NCI-H187 treated with DMSO at 0.1 percent for 48 hours (cell line): ENCODE measurements around the gene RIC8A.
"Not testable (repeated sequence)": the region's sequence is repeated elsewhere in the genome, so short reads cannot be mapped to it uniquely, and the experiment has no call there.

Source experiments
- DNase-seq: peaks from one replicate; lab custom pipeline; 2025; lab: John Stamatoyannopoulos, UW

RIC8A gene

DNA sequence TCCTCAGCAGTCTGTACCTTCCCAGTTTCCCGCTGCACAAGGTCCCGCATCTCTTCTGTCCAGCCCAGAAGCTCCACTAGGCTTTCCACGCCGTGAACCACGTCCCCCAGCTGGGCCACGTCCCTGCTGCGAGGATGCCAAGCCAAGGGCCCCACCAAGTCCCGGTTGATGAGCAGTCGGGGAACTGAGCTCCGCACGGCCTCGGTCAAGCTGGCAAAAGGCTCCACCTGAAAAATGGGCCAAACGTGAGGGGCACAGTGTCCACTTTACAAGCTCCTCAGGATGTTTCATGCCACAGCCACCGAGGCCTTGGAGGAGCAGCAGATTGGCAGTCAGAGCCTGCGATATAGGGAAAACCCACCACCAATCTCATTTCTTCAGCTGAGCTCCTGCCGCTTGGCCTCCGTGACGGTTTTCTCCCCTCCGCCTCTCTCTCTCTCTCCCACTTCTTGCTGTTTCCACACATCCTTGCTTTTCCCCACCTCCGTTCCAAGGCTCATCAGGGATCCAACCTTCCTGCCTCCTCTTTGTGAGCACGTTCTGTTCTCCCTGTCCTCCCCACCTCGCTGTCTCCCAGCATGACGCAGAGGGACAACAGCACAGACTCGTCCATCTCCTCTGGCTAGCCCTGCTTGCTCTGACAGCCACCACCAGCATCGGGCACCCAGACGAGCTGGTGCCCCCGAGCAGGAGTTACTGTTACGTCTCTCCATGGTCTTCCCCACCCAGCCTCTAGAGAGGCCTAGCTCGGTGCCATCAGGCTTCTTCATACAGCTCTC, 11.5 kb downstream of the RIC8A start:
- no peak for DNase-seq

DNA sequence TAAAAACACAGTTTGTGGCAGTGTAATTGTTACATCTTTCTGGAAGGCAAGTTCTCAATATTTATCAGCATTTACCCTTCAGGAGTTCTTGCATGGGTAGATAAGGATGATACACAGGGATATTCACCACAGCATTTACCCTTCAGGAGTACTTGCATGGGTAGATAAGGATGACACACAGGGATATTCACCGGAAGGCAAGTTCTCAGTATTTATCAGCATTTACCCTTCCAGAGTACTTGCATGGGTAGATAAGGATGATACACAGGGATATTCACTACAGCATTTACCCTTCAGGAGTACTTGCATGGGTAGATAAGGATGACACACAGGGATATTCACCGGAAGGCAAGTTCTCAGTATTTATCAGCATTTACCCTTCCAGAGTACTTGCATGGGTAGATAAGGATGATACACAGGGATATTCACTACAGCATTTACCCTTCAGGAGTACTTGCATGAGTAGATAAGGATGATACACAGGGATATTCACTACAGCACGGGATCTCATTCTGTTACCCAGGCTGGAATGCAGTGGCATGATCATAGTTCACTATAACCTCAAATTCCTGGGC, 13.2 kb downstream of the RIC8A start:
- DNase-seq, result not testable (repeated sequence)

DNA sequence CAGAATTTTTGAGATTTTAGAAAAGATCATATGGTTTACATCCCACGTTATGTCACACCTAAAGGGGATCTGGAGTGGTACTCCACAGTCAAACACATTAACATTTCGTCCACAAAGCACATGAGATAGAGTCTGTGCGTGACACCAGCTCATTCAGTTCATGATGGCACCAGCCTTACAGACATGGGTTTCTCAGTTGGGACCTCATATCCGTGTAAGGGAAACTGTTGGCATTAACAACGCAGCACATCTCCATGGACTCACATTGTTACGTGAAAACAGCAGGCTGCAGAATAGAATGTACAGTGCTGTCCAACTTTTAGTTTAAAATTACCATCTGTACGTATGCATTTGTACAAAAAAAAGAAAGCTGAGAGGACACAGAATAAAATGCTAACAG, 14.0 kb downstream of the RIC8A start:
- no peak for DNase-seq

DNA sequence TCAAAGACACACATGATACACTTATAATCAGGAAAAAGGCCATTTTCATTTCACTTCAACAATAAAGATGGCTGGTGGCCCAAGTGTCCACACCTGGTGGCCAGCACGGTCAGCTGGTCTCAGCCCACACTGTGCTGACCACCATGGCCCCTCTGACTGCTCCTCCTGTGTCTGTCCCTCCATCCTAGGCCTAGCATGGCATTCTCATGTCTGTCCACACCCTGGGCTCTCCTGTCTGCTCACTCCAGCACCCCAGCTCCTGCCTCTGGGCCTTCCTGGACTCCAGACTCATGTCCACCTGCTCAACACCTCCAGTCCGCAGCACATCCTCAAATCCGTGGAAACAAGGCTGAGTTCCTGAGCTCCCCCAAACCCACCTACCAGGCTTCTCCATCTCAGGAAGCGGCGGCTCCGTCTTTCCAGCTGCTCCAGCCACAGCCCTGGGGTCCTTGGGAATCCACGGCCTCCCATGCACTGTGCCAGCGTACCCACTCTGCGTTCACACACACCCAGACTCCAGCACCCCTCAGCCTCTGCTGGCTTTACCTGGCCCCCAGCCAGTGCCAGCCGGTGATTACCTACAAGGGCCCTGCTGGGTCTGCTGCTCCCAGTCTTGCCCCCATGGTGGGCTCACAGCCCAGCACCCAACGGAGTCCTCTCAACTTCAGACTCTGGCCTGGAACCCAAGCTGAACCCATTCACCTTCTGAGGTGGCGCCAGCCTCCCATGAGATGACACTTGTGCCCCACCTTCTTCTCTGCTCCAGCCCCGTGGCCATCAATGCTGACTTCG, 14.7 kb downstream of the RIC8A start:
- no peak for DNase-seq

DNA sequence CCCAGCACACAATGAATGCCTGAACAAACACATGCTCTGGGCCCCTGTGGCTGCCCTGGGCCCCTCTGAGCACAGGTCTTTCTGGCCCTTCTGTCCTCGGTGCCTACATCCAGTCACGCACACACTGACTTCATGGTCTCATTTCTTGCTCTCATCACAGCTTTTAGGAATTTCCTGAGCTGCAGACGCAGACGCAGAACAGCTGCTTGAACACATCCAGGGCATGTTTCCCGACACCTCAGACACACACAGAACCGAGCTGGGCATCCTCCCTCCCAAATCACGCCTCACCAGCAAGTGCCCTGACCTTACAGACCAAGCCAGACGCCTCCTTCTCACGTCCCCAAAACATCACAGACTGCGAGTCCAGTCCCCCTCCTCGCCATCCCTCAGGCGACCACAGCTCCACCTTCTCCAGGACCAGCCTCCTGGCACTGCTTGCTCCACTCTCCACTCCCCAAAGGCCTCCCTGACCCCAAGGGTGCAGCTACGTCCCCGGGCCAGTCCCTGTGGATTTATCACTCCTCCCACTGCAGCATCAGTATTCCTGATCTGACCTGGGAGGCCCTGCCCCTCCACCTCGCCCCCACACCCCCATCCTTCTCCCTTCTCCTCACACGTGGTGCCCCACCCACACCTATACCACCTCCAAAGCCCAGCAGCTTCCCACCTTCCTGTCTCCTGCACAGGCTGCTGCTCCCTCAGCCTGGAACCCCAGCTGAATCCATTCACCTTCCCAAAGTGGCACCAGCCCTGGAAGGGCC, 15.7 kb downstream of the RIC8A start:
- DNase-seq, result no peak

DNA sequence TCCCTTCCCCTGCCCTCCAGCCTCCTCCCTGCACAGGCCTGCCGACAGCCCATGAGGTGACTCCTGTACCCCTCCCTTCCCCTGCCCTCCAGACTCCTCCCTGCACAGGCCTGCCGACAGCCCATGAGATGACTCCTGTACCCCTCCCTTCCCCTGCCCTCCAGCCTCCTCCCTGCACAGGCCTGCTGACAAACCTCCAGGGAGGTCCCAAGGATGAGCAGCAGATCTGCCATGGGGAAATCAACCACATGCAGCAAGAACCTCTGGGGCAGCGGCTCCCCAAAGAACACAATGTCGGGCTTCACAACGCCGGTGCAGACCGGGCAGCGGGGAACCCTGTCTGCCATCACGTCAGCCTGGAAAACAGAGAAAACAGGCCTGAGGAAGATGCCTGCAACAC, 16.4 kb downstream of the RIC8A start:
- no peak for DNase-seq

DNA sequence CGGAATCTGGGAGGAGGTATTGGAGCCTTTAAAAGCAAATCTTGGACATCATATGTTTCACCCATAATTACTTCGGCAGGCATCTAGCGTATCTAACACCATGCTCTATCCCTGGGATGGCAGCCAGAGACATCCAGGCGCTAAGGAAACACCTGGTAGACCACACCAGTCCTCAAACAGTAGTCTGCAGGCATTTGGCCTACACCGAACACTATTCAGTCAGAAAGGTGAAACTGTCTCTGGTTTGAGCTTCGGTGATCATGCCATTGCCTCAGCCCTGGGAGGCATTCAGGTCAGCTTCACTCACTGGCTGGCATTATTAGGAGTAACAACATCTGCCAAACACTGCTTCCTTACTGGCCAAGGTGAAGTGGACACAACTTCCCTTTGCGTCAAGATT, 16.9 kb downstream of the RIC8A start:
- DNase-seq, result no peak

DNA sequence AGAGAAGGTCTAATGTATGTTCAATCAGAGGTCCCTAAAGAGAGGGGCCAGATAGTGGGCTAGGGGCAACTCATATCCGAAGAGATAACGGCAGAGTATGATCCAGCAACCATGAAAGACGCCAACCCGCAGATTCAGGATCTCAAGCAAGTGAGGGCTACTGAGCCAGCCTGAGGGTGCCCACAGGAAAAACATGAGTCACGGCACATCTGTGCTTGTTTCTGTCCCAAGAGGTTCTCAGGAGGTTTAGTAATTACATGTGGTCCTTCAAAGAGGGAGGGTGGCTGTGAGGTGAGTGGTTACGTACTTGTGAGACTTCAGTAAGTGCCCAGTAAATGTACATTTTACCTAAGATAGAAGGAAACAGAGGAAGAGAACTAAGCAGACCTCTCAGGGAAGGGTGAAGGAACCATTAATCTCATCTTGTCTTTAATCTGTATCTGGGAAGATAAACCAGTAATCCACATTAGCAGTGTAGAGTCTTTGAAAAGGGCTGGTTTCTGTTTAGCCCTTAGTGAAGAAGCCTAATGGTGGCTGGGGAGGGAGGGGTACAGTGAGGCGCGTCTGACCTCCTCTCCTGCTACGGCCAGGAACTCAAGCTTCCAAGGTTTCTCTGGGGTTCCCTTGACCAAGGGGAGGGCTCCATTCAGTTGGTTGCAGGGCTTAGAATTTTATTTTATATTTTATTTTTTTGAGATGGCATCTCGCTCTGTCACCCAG, 18.4 kb downstream of the RIC8A start:
- no peak for DNase-seq

DNA sequence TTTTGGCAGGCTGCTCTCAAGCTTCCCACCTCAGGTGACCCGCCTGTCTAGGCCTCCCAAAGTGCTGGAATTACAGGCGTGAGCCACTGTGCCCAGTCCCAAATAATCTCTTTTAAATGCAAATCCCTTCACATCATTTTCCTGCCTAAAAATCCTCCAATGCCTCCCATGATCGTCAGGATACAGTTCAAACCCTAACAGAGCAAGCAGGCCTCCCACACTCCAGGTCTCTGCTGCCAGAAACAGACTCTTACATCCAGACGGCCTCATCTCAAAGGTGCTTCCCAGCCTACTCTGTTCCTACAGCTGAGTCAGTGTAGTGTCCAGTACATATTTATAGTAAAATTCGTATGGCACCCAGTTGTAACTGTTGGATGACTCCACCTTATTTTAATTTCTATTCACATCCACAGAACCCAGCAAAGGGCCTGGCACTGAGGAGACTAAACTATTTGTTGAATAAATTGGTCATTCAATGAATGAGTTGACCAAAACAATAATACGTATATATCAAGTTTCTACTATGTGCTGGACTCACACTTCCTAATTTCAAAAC, 20.4 kb downstream of the RIC8A start:
- DNase-seq, result no peak

DNA sequence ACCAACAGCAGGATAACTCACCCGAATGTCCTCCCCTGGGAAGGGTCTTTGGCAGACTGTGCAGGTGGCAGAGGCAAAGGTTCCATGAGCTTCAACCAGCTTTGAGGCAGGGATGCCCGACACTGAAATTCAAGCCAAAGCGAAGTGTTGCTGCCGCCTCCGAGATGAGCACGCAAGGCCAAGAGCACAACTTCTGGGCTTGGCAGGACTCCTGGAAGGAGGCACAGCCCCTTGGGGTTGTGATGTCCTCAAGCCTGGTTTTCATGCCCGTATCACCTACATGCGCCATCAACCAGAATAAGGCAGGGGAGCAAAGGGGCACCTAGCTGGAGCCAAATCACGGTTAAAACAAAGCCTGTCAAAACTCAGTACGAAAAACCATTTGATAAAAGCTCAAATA, 22.9 kb downstream of the RIC8A start:
- DNase-seq, result no peak

DNA sequence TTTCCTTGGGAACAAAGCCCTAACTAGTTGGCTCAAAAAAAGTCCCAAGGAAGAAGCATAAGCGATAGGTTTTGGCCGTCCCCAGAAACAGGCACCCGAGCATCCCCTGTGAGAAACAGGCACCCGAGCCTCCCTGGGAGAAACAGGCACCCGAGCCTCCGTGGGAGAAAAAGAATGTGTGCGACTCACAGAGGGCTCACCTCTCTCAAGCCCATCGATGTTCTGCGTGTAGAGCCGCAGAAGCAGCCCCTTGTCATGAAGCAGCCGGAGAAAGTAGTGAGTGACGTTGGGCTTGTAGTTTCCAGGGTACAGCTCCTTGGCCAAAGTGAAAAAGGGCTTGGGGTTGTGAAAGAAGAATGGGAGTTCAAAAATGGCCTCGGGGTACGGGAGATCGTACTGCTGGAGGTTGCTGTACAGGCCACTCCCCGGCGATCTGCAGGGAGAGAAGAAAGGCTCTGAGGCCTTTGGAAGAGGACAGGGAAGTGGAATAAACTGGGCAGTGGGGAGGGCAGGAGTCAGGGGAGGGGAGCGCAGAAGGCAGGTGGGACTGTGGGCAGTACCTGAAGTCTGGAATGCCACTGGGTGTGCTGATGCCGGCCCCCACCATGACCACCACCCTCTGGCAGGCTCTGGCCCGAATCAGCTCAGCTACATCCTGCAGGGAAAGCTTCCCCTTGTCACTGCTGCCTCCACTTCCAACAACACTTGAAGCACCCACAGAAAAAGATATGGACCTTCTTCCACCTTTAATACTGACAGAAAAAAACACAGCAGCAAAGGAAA, 25.5 kb downstream of the RIC8A start:
- DNase-seq, result no peak

DNA sequence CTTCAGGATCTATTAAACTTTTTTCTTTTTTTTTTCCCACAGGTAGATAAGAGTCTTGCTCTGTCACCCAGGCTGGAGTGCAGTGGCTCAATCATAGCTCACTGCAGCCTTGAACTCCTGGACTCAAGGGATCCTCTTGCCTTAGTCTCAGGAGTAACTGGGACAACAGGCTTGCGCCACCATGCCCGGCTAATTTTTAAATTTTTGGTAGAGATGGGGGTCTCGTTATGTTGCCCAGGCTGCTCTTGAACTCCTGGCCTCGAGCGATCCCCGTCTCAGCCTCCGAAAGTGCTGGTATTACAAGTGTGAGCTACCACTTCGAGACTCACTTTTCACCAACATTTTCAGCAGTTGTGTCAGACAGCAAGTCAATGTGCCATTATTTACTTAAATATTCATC, 27.7 kb downstream of the RIC8A start:
- DNase-seq, result no peak

DNA sequence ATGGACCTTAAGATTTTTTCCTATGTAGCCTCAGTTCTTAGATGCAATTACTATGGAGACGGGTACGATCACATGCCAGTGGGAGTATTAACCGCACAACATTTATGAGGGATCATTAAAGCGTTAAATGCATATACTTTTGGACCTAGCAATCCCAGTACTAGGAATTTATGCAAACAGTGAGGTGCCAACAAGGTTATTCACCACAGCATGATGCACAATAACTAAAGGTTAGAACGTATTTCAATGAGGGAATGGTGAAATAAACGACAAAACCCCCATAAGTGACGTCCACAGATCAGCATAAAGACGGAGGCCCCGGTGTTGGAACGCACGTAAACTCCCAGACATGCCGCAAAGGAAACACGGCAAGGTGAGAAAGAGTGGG, 28.1 kb downstream of the RIC8A start:
- no peak for DNase-seq

DNA sequence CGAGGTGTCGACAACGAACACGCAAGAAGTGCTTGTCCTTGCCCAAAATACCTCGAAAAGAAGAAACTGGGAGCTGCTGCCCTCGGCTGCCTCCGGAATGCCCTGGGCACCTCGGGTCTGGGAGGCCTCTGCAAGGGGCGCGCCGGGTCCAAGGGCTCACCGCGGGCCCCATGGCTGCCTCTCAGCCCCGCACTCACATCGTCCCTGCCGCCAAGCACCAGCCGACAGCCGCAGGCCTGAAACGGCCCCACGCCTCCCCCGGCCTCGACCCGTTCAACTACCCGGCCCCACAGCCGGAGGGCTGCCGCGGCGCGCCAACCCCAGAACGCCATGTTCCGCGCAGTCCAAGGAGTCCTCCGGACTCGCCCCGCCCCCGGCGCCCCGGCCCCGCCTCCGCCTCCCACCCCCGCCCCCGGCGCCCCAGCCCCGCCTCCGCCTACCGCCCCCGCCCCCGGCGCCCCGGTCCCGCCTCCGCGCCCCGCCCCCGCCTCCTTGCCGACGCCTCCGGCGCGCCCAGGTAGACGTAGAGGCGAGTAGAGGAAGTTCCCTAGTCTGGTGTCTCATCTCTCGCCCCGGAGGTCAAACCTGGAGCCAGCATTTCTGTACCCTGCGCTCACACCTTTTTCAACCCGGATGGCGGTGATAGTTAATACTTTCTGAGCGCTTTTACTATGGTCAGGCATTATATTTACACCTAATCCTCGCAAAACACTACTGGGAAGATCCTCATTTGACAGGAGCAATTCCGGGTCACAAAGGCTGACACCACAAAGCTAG, 28.7 kb downstream of the RIC8A start, which contains the start of gene SIRT3:
SIRT3 (minus strand) TSS at position 346 of the 777 bp plus-strand sequence; CDS start at position 332, 14 bp downstream.
- peak; percentile 60 for DNase-seq

DNA sequence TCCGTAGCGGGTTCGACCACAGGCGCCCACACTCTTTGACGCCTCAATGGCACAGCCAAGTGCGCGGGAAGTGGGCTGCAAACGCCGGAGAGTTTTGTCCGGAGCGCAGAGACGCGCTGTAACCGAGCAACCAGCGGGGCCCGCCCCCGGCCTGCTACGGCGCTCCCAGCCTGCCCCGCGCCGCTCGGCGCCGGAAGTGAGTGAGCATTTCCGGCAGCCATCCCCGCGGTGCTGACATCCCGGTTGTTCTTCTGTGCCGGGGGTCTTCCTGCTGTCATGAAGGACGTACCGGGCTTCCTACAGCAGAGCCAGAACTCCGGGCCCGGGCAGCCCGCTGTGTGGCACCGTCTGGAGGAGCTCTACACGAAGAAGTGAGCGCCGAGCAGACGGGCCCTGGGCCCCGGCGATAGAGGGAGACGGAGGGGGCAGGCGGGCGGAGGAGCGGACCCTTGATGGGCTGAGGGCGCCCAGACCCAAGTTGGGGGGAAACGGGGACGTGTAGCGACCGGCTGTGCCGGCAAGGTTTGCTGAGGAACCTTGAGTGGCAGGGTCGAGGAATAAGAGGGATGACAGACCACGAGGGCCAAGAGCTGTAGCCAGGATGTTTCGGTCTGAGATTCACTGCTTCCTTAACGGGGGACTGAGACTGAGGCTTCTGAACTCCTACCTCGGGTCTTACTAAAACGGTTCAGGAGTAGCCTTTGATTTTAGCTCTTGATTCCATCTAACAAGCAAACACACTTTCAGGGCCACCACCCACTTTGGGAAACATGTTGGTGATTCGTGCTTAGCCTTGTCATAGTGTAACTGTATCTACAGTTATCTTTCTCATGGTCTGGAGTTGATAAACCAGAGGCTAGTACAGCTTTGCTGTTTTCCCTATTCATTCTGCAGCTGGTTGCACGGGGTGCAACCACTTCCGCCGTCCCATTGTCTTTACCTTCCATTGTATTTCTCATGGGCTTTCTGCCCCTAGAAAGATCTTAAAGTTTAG, 29.6 kb downstream of the RIC8A start, which contains the start of gene PSMD13:
PSMD13 (plus strand) TSS at position 203 of the 994 bp plus-strand sequence; CDS start at position 277, 74 bp downstream.
- peak; percentile 8 for DNase-seq

DNA sequence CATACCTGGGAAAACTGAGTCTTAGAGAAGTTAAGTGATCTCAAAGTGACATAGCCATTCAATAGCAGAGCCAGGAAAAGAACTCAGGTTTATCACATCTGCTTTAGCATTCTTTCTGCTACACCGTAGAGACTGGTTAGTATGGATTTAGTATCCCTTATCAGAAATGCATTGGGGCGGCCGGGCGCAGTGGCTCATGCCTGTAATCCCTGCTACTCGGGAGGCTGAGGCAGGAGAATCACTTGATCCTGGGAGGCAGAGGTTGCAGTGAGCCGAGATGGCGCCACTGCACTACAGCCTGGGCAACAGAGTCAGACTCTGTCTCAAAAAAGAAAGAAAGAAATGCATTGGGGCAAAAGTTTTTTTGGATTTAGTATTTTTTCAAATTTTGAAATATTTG, 30.8 kb downstream of the RIC8A start:
- not testable (repeated sequence) for DNase-seq

DNA sequence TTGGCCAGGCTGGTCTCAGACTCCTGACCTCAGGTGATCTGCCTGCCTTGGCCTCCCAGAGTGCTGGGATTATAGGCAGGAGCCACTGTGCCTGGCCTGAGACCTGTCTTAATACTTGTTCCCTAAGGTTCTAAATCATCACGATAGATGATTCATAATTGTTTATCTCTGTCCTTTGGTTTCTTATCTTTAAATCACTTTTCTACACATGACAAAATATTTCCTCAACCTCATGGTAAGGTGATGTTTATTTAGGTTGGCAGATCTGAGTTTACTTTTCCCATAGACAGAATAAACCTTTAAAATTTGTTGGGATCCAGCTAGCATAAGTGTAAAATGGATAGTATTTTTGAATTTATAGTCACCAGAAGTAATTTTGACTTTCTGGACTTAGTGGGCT, 32.8 kb downstream of the RIC8A start:
- no peak for DNase-seq

DNA sequence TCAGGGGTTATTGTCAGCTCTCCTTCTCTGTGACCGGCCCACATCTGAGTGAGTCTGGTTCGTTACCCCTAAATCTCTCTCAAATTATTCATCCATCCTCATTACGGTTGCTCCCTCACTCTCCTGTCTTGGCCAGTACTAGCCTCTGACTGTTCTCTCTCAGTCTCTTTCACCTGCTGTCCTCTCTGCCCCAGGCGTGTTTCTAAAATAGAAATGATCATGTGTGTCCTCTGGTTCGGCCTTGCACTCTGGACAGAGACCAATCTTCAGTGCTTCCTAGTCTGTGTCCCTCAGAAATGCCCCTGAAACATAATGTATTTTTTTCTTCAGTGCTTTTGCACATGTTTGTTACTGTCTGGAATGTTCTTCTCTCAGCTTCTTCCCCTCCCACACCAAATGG, 34.1 kb downstream of the RIC8A start:
- DNase-seq, result no peak
